Activated CD4-positive, CD25-positive, alpha-beta regulatory T cell (primary cell): ENCODE measurements around the gene CREB3L2.
"Not testable (repeated sequence)": the region's sequence is repeated elsewhere in the genome, so short reads cannot be mapped to it uniquely, and the experiment has no call there.

Experiments used
- DNase-seq, 4 experiments: peaks; one replicate each; lab custom pipeline; 2025; lab: John Stamatoyannopoulos, UW

Gene CREB3L2

GRCh38 chr7:137968890-137969289 lies 33.0 kb downstream of the CREB3L2 start:
- no peak for DNase-seq

- DNase-seq: not testable (repeated sequence)
Measured at GRCh38 chr7:137968339-137968738, 33.5 kb downstream of the CREB3L2 start.

- DNase-seq: no peak
Measured at GRCh38 chr7:137967143-137968018, 34.5 kb downstream of the CREB3L2 start.

GRCh38 chr7:137966641-137967142 lies 35.2 kb downstream of the CREB3L2 start:
- DNase-seq: no peak

GRCh38 chr7:137965942-137966640 lies 35.8 kb downstream of the CREB3L2 start:
- no peak for DNase-seq

GRCh38 chr7:137964824-137965545 lies 36.9 kb downstream of the CREB3L2 start:
- no peak for DNase-seq

GRCh38 chr7:137962875-137963507 lies 38.9 kb downstream of the CREB3L2 start:
- DNase-seq: no peak

- no peak for DNase-seq
Measured at GRCh38 chr7:137962491-137962874, 39.4 kb downstream of the CREB3L2 start.

- no peak for DNase-seq
Measured at GRCh38 chr7:137961200-137962177, 40.4 kb downstream of the CREB3L2 start.

- no peak for DNase-seq
Measured at GRCh38 chr7:137960020-137960419, 41.9 kb downstream of the CREB3L2 start.

GRCh38 chr7:137958470-137959431 lies 43.1 kb downstream of the CREB3L2 start:
- DNase-seq: no peak

GRCh38 chr7:137957887-137958286 lies 44.0 kb downstream of the CREB3L2 start:
- DNase-seq: no peak

- DNase-seq: no peak
Measured at GRCh38 chr7:137956591-137956990, 45.3 kb downstream of the CREB3L2 start.

- no peak for DNase-seq
Measured at GRCh38 chr7:137956183-137956582, 45.7 kb downstream of the CREB3L2 start.

GRCh38 chr7:137954614-137955013 lies 47.3 kb downstream of the CREB3L2 start:
- no peak for DNase-seq

- DNase-seq: no peak
Measured at GRCh38 chr7:137953665-137954470, 48.0 kb downstream of the CREB3L2 start.

- no peak for DNase-seq
Measured at GRCh38 chr7:137953043-137953664, 48.7 kb downstream of the CREB3L2 start.

GRCh38 chr7:137952426-137952805 lies 49.5 kb downstream of the CREB3L2 start:
- DNase-seq: no peak
